Left lung (tissue), 10 donors: Measurements from ENCODE around the gene ZNF547. TPM values are rescaled to one million over a fixed set of nuclear protein-coding genes. Genes with fewer than 3 reads are reported as not detected.

Experiments used
- ATAC-seq: fragments of 200-7000 bp; cut with Tn5 transposase; one replicate; pipeline ENCODE4 v1.9.1; 2020; ENCODE audit warnings: moderate library complexity
- DNase-seq, 4 donors: peaks; one replicate each; pipeline ENCODE4 v3.0.0-alpha.2; 2013 to 2020
- H3K27ac ChIP-seq, 2 donors: fragments of 200-600 bp; sonication (generic) in 1 of 2; one replicate each; pipeline versions ENCODE4 v1.5.0 to v1.8.0; 2020 to 2021
- H3K27me3 ChIP-seq, 2 donors: fragments of 200-600 bp; sonication (generic) in 1 of 2; one replicate each; pipeline versions ENCODE4 v1.5.0 to v1.8.0; 2020 to 2021
- H3K36me3 ChIP-seq, 2 donors: fragments of 200-600 bp; sonication (generic) in 1 of 2; one replicate each; pipeline versions ENCODE4 v1.5.0 to v1.8.0; 2020 to 2021
- H3K4me1 ChIP-seq, 2 donors: fragments of 200-600 bp; one replicate each; pipeline ENCODE4 v1.8.0; 2021
- H3K4me3 ChIP-seq, 2 donors: fragments of 200-600 bp; sonication (generic) in 1 of 2; one replicate each; pipeline versions ENCODE4 v1.5.0 to v1.8.0; 2020 to 2021; ENCODE audit warnings: mild to moderate bottlenecking in 1 of 2
- H3K9me3 ChIP-seq, 2 donors: fragments of 200-600 bp; sonication (generic) in 1 of 2; one replicate each; pipeline versions ENCODE4 v1.5.0 to v1.8.0; 2020 to 2021
- intact Hi-C, 2 donors: fragments of 100-400 bp; cut with DNase I; formaldehyde crosslinking; loops; one replicate each; pipeline versions ENCODE4 v1.11.2 to v1.14.2; 2022
- polyA plus RNA-seq, 6 donors: library from polyadenylated mRNA; unstranded; fragments of 120-200 nt; gene quantifications; one replicate each; pipeline ENCODE4 v1.2.1, GENCODE V29; 2013; ENCODE audit not compliant: insufficient read length in 6 of 6
- total RNA-seq, 2 donors: library from RNA; stranded (reverse); fragmentation: NEBNext Ultra II Directional; extraction: Animal tissue kit (Norgen Biotek cat#: 25700); gene quantifications; one replicate each; pipeline ENCODE4 v1.2.1, GENCODE V29; 2021
- TF ChIP-seq, protein P1 (sequence below), 2 donors: fragments of 200-600 bp; sonication (generic) in 1 of 2; IDR thresholded peaks; one replicate each; pipeline versions ENCODE4 v1.5.0 to v1.8.0; 2021; ENCODE audit warnings: antibody characterized with exemption in 2 of 2
- donor health status: DM: no; HTN: yes; CAD: no.
- donor health status: DM: no; HTN: no; CAD: no.

Gene ZNF547
- total and polyA plus RNA-seq, 8 donors = 2.3 to 8.2 (median 6.1) TPM

- Histone ChIP-seq H3K9me3 (peaks cover 0 to 24% of the 10 kb centered on the region in 2 donors), H3K4me1 (peaks cover 6 to 16% of the 10 kb centered on the region in 2 donors), H3K4me3 (peak overlapping the region; percentile 76 to 95), H3K36me3 (peaks cover 0 to 38% of the 10 kb centered on the region in 2 donors), H3K27me3 (no peaks in the 10 kb centered on the region), H3K27ac (no peak overlapping the region)
- TF ChIP-seq, protein P1, sequence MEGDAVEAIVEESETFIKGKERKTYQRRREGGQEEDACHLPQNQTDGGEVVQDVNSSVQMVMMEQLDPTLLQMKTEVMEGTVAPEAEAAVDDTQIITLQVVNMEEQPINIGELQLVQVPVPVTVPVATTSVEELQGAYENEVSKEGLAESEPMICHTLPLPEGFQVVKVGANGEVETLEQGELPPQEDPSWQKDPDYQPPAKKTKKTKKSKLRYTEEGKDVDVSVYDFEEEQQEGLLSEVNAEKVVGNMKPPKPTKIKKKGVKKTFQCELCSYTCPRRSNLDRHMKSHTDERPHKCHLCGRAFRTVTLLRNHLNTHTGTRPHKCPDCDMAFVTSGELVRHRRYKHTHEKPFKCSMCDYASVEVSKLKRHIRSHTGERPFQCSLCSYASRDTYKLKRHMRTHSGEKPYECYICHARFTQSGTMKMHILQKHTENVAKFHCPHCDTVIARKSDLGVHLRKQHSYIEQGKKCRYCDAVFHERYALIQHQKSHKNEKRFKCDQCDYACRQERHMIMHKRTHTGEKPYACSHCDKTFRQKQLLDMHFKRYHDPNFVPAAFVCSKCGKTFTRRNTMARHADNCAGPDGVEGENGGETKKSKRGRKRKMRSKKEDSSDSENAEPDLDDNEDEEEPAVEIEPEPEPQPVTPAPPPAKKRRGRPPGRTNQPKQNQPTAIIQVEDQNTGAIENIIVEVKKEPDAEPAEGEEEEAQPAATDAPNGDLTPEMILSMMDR (IDR thresholded peaks at IDR 0.05) = no peak
- no peak for DNase-seq
- intact Hi-C loops = no loop called here
- ATAC-seq = no peak
Observed at GRCh38 chr19:57351867-57352266, 11.5 kb upstream of the ZNF547 start.

GRCh38 chr19:57355916-57356315 is 7.4 kb upstream of the ZNF547 start:
- TF ChIP-seq, protein P1 (IDR thresholded peaks at IDR 0.05) = no peak
- no peak overlapping the region for H3K4me3 ChIP-seq
- ATAC-seq = no peak
- DNase-seq = no peak
- H3K27ac ChIP-seq = no peak overlapping the region
- peaks cover 6 to 16% of the 10 kb centered on the region in 2 donors for H3K4me1 ChIP-seq
- peaks cover 0 to 57% of the 10 kb centered on the region in 2 donors for H3K9me3 ChIP-seq
- no peaks in the 10 kb centered on the region for H3K27me3 ChIP-seq
- peaks cover 0 to 62% of the 10 kb centered on the region in 2 donors for H3K36me3 ChIP-seq
- intact Hi-C loops = no loop called here

- intact Hi-C loops = no loop called here
- Histone ChIP-seq H3K4me3 (no peak overlapping the region), H3K36me3 (peaks cover 0 to 62% of the 10 kb centered on the region in 2 donors), H3K27me3 (no peaks in the 10 kb centered on the region), H3K27ac (no peak overlapping the region), H3K9me3 (peaks cover 0 to 72% of the 10 kb centered on the region in 2 donors), H3K4me1 (peaks cover 0 to 8% of the 10 kb centered on the region in 2 donors)
- TF ChIP-seq, protein P1 (IDR thresholded peaks at IDR 0.05) = no peak
- ATAC-seq = no peak
- DNase-seq = no peak
Observed at GRCh38 chr19:57357406-57357805, 5.9 kb upstream of the ZNF547 start.

DNA sequence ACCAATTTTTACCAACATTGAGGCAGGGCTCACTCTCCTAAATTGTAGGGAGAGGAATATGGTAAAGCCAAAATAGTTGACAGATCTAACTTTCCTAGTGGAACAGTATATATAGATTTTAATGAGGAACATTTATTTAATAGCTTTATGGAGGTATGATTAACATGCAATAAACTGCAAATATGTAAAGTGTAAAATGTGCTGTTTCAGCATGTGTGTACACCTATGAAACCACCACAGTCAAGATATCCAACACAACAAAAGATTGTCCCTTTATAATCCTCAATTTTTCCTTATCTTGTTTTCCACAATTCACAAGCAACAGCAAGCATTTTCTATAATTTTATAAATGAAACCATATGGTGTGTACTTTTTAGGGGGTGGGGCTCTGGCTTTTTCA is 4.1 kb upstream of the ZNF547 start:
- peaks cover 0 to 70% of the 10 kb centered on the region in 2 donors for H3K9me3 ChIP-seq
- H3K27me3 ChIP-seq = no peaks in the 10 kb centered on the region
- no peak for DNase-seq

DNA sequence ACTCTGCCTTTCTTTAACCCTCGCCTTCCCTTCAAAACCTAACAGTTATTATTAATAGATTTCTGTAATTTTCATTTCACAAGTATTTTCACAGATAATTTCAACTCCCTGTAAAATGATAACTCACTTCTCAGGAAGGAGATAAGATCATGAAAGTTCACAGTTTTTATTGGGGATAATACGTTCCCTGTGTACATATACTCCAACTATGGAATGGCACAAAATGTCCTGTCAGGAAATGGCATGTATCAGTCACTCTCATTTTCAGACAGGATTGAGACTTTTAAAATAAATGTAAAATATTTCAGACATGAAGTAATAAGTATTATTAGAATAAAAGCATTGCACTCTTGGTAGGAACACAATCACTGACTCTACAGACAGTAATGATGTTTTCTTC is 932 bp upstream of the ZNF547 start:
- Histone ChIP-seq H3K9me3 (peaks cover 0 to 49% of the 10 kb centered on the region in 2 donors), H3K4me3 (peak overlapping the region; percentile 61 to 82), H3K36me3 (peaks cover 0 to 20% of the 10 kb centered on the region in 2 donors), H3K4me1 (peaks cover 5 to 19% of the 10 kb centered on the region in 2 donors), H3K27me3 (no peaks in the 10 kb centered on the region), H3K27ac (peak overlapping the region; percentile 92 to 94)
- TF ChIP-seq, protein P1 (IDR thresholded peaks at IDR 0.05) = no peak
- intact Hi-C loops = no loop called here
- ATAC-seq = no peak
- no peak for DNase-seq

More for the DNA sequence above, 4.1 kb upstream of the ZNF547 start:
- no peak overlapping the region for H3K4me3 ChIP-seq
- peaks cover 0 to 49% of the 10 kb centered on the region in 2 donors for H3K36me3 ChIP-seq
- H3K4me1 ChIP-seq = peaks cover 5 to 12% of the 10 kb centered on the region in 2 donors
- intact Hi-C loops = no loop called here
- no peak for ATAC-seq
- TF ChIP-seq, protein P1 (IDR thresholded peaks at IDR 0.05) = no peak
- H3K27ac ChIP-seq = no peak overlapping the region
